ENCODE results near the gene SBK3. TPM values are rescaled to one million over a fixed set of nuclear protein-coding genes. Genes with fewer than 3 reads are reported as not detected.
"Not testable (repeated sequence)": the region's sequence is repeated elsewhere in the genome, so short reads cannot be mapped to it uniquely, and the experiment has no call there.

Gene SBK3
- polyA plus RNA-seq, 3 donors = 0.11 to 0.44 TPM; not detected in 1

- DNase-seq = no peak
Measured at GRCh38 chr19:55519451-55520311, 25.7 kb downstream of the SBK3 start.

- DNase-seq = peak; percentile 90
Measured at GRCh38 chr19:55516878-55517620, 28.3 kb downstream of the SBK3 start.

GRCh38 chr19:55508120-55508519 is 37.2 kb downstream of the SBK3 start:
- no peak for DNase-seq

GRCh38 chr19:55504981-55505380 is 40.4 kb downstream of the SBK3 start:
- no peak for DNase-seq

GRCh38 chr19:55504252-55504603 is 41.1 kb downstream of the SBK3 start:
- no peak for DNase-seq

GRCh38 chr19:55503502-55504251 is 41.7 kb downstream of the SBK3 start:
- peak; percentile 89 for DNase-seq

GRCh38 chr19:55503157-55503501 is 42.2 kb downstream of the SBK3 start:
- no peak for DNase-seq

GRCh38 chr19:55502197-55502952 is 43.0 kb downstream of the SBK3 start:
- no peak for DNase-seq

- no peak for DNase-seq
Measured at GRCh38 chr19:55500368-55500952, 44.9 kb downstream of the SBK3 start.

GRCh38 chr19:55498246-55498840 is 47.0 kb downstream of the SBK3 start:
- no peak for DNase-seq

GRCh38 chr19:55497763-55498162 is 47.6 kb downstream of the SBK3 start:
- no peak for DNase-seq

GRCh38 chr19:55496820-55497219 is 48.5 kb downstream of the SBK3 start:
- DNase-seq = not testable (repeated sequence)

GRCh38 chr19:55495646-55496349 is 49.5 kb downstream of the SBK3 start:
- no peak for DNase-seq

GRCh38 chr19:55494172-55494761 is 51.1 kb downstream of the SBK3 start:
- no peak for DNase-seq

- no peak for DNase-seq
Measured at GRCh38 chr19:55493645-55494171, 51.6 kb downstream of the SBK3 start.

GRCh38 chr19:55493052-55493644 is 52.2 kb downstream of the SBK3 start:
- no peak for DNase-seq

GRCh38 chr19:55492362-55492944 is 52.9 kb downstream of the SBK3 start:
- DNase-seq = no peak

- DNase-seq = no peak
Measured at GRCh38 chr19:55491546-55492360, 53.6 kb downstream of the SBK3 start.
